HG02571 (cell line): Measurements from ENCODE around the gene CLTB.
"Not testable (repeated sequence)": the region's sequence is repeated elsewhere in the genome, so short reads cannot be mapped to it uniquely, and the experiment has no call there.

Experiments
- ATAC-seq: cut with Tn5 transposase; IDR thresholded peaks from one replicate; pipeline ENCODE4 v1.9.1; 2021; ENCODE audit warnings: mild to moderate bottlenecking, moderate library complexity; ENCODE audit not compliant: unreplicated experiment

The CLTB gene, protein sequence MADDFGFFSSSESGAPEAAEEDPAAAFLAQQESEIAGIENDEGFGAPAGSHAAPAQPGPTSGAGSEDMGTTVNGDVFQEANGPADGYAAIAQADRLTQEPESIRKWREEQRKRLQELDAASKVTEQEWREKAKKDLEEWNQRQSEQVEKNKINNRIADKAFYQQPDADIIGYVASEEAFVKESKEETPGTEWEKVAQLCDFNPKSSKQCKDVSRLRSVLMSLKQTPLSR

GRCh38 chr5:176415952-176416924 is at the start of gene CLTB:
Gene CLTB, minus strand, starts transcription at chr5:176416539. Its CDS starts 176 bp downstream, at chr5:176416363.
- peak; percentile 87 for ATAC-seq

DNA sequence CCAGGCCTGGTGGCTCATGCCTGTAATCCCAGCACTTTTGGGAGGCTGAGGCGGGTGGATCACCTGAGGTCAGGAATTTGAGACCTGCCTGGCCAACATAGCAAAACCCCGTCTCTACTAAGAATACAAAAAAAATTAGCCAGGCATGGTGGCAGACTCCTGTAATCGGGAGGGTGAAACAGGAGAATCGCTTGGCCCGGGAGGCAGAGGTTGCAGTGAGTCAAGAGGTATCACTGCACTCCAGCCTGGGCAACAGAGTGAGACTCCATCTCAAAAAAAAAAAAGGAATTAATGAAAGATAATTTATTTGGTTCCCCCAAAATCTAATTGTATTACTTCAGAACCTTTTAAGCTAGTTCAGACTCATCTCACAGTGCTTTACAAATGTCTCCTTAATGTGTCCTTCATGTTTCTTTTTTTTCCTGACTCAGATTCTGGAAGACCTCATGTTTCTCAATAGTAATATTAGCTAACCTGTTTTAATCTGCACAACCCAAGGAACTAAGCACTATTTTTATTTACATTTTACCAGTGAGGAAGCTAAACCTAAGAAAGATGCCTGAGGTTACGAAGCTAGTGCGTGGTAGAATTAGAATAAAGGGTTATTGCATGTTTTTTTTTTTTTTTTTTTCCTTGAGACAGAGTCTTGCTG is 46.9 kb upstream of the CLTB start:
- no peak for ATAC-seq

DNA sequence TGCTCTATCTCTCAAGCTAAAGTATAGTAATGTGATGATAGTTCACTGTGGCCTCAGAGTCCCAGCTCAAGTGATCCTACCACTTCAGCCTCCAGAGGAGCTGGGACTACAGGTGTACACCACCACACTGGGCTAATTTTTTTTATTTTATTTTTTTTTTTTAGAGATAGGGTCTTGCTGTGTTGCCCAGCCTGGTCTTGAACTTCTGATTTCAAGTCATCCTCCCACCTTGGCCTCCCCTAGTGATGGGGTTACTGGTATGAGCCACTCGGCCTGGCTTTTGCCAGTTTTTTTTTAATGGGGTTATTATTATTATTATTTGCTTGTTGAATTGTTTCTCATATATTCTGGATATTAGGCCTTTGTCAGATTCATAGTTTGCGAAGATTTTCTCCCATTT is 45.0 kb upstream of the CLTB start:
- ATAC-seq = no peak

GRCh38 chr5:176458904-176459561 is 42.7 kb upstream of the CLTB start:
- ATAC-seq = no peak

GRCh38 chr5:176454724-176455394 is 38.5 kb upstream of the CLTB start:
- ATAC-seq = no peak

DNA sequence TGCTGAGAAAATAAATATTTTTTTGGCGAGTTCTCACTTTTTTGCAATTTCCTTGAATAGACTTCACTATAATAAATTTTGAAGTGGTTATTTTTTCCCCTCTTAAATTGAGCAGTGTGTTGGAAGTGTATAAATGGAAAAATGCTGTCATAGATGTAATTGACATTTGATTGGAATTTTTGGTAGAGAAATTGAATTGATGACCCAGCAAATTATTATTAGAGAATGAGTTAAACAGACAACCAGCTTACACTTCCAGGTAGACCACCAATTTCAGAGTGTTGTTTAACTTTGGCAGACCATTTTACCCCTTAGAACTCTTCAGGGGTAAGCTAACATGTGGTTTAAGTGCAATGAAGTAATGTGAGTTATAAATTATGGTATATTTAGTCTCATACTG is 33.7 kb upstream of the CLTB start:
- ATAC-seq = no peak

DNA sequence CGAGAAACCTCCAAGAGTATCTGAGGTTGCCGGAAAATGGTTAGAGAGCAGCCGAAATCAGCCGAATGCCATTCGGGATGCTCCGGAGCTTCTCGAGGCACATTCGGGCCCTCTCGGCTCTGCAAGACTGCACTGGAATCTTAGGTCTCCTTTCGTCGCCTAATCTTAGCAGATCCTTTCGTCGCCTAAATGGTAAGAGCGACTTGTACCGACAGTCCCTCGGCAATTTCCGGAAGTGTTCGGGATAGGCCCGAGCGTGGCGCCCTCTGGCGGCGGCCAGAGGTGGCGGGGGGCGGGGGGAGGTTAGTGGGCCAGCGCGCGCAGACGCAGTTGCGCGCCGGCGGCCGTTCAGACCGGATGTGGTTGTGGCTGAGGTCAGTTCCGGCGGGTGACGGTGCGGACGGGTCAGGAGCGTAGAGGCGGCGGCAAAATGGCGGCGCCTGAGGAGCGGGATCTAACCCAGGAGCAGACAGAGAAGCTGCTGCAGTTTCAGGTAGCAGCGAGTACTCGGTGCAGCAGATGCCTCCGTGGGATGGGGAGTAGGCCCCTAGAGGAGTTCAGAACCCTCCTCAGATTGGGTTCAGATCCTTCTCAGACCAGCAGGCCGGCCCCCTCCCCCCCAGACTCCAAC is 31.8 kb upstream of the CLTB start, which contains the start of gene FAF2:
TSS of gene FAF2 (plus strand) at position 408 of the 631 bp plus-strand sequence. CDS start at position 431, 23 bp downstream.
- ATAC-seq = peak; percentile 90

DNA sequence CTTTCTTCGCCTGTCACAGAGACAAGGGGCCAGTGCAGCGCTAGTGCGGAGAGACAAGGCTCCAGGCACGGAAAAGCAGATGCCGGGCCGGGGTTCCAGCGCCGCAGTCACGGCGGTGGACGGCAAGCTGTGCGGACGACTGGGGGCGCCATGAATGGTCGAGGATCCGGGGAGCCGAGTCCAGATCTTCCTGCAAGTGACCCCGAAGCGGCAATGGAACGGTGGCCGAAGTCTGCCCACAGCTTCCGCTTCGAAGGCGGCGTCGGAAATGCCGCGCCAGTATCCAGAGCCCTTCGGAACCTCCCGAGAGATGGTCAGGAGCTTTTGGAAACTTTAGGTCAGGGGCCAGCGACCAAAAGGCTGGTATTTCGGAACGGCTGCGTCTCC is 31.2 kb upstream of the CLTB start:
- peak; percentile 26 for ATAC-seq

DNA sequence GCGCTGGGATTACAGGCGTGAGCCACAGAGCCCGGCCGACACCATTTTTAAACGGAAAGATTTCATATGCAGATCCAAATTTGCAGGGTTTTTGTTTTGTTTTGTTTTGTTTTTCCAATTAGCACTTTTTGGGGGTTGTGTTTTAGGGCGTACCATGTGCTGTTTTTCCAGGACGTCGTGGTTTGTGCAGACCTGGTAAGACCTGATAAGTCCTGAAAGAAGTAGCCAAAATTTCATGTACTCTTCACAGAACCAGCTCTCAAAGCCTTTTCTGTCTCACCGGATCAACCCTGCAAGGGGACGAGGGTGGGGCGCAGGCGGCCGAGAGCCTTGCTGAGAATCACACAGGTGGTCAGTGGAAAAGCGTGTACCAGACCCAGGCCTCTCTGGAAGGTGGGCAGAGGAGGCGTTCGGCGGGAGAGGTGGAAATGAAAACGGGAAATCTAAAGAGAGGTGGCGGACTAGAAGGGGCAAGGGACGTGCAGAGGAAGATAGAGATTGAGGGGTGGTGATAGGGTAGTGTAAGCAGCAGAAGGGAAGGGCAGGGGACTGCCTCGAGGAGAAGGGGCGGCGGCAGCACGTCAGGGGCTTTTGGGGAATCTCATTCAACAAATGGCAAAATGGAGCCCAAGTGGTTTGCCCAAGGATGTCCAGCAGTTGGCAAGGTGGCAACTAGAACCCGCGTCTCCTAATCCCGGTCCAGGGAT is 30.7 kb upstream of the CLTB start:
- no peak for ATAC-seq

- ATAC-seq = no peak
Observed at GRCh38 chr5:176446028-176446665, 29.8 kb upstream of the CLTB start.

GRCh38 chr5:176444742-176445141 is 28.4 kb upstream of the CLTB start:
- ATAC-seq = no peak

GRCh38 chr5:176442911-176443310 is 26.6 kb upstream of the CLTB start:
- not testable (repeated sequence) for ATAC-seq

DNA sequence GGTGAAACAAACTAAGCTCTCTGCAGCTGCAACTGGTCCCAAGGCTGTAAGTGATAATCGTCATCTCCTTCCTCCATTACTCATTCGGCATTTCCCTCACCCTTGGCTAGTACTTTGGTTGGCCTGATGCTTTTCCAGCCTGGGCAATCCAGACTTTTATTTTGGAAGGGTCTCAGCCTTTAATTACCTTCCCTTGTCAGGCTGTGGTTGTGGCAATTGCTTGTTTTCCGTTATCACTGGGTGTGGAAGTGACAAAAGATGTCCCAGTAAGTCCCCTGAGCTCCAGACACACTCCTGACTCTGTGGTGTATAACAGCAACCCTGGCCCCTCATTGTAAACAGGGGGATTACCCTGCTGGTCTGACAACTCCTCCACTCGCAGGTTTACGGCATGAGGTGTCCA is 25.6 kb upstream of the CLTB start:
- ATAC-seq = no peak

DNA sequence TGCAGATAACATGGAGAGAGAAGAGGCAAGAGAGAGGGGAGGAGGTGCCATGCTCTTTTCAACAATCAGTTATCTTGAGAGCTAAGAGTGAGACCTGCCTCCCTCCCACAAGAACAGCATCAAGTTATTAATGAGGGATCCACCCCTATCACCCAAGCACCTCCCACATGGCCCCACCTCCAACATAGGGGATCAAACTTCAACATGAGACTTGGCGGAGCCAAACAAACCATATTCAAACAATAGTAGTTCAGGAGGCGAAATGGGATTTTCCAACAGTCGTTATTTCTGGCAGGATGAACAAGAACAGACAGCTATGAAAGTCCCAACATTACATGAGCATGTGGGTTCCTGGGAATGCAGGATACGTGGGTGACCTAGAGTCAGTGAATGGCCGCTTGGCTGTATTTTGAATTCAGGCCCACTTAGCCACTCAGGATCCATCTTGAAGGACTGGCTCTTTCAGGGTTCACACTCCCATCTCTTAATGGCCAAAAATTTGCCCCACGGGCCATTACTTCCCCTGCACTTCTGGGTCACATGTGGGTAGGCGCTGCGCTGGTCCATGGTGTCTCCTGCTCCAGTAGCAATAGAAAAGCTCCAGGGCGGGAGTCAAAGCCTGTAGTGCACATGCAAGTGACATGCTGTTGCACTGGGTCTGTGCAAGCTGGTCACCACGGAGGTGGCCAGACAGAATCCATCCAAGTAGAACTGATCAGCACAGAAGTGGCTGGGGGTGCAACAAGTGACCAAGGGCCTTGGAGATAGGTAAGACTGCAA is 24.8 kb upstream of the CLTB start:
- no peak for ATAC-seq

DNA sequence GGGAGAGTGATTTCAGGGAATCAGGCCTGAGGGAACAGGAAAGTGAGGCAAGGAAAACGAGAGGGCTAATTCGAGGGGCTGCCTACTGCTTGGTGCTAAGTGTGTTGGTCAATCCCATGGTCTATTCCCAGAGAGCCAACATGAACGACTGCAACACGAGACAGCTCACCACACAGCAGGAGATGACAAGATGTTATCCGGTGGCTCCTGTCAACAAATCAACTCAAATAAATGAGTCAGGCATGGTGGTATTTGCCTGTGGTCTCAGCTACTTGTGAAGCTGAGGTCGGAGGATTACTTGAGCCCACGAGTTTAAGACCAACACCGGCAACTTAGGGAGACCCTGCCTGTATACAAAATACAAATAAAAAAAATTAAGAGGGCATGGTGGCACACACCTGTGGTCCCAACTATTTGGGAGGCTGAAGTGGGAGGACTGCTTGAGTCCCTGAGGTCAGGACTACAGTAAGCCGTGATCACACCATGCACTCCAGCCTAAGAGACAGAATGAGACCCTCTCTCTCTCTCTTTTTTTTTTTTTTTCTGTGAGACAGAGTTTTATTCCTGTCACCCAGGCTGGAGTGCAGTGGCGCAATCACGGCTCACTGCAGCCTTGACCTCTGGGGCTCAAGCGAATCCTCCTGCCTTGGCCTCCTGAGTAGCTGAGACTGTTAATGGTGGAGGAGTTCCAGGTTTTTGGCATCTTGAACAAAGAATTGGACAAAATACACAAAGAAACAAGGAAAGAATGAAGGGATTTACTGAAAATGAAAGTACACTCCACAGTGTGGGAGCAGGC is 22.8 kb upstream of the CLTB start:
- no peak for ATAC-seq

GRCh38 chr5:176436656-176437055 is 20.3 kb upstream of the CLTB start:
- ATAC-seq = no peak

DNA sequence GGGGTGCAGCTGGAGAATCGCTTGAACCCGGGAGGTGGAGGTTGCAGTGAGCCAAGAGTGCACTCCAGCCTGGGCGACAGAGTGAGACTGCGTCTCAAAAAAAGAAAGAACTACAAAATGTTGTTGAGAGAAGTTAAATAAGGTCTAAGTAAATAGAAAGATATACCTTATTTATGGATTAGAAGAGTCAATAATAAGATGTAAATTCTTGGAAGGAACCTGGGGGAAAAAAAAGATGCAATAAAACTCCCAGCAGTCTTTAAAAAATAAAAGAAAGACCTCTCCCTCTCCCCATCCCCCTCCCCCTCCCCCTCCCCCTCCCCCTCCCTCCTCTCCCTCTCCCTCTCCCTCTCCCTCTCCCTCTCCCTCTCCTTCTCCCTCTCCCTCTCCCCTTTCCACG is 16.4 kb upstream of the CLTB start:
- ATAC-seq = no peak
